Adrenal gland (tissue), 5 donors: ENCODE data around the gene SRC.

ENCODE experiments used
- CTCF ChIP-seq, 6 experiments: fragments of 450-650 bp in 4 of 6; fragments of 200-600 bp in 2 of 6; sonication (generic) in 1 of 6; IDR thresholded peaks; 1 replicate in 5 of 6; 2 replicates in 1 of 6; pipeline versions ENCODE4 v1.5.1 to v1.8.0; 2016 to 2021; ENCODE audit warnings: antibody characterized with exemption in 6 of 6, mild to moderate bottlenecking in 2 of 6, moderate library complexity in 1 of 6
- POLR2A ChIP-seq, 2 donors: fragments of 450-650 bp; IDR thresholded peaks; one replicate each; pipeline ENCODE4 v1.6.1; 2017; ENCODE audit warnings: antibody characterized with exemption in 2 of 2, mild to moderate bottlenecking in 2 of 2, moderate library complexity in 1 of 2
- donor health status: DM: no; HTN: no; CAD: no.

GRCh38 chr20:37360391-37361115 is 14.6 kb downstream of the SRC start:
- no peak for TF ChIP-seq CTCF (IDR thresholded peaks at IDR 0.05)
- no peak for TF ChIP-seq POLR2A (IDR thresholded peaks at IDR 0.05)
